ENCODE measurements around the gene TNP2. TPM values are rescaled to one million over a fixed set of nuclear protein-coding genes. Genes with fewer than 3 reads are reported as not detected.

TNP2 gene
- polyA plus RNA-seq, 3 donors = not detected

DNA sequence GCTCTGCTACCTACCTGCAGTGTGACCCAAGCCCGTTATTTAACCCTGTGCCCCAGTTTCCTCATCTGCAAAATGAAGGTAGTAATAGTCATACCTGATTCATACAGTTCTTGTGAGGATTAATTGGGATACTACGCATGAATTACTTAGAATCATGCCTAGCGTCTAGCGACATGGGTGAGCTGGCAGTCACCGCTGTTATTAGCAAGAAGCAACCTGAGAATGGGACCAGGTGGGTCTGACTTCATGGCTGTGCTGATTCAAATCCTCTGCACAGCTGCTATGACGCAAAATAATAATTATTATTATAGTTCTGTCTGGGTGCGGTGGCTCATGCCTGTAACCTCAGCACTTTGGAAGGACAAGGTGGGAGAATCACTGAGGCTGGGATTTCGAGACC lies 21.0 kb downstream of the TNP2 start:
- peaks cover 0 to 4% (median 0%) of the 10 kb centered on the region in 7 donors for H3K9me3 Mint-ChIP-seq
- H3K4me1 Mint-ChIP-seq = peaks cover 6% of the 10 kb centered on the region
- Histone ChIP-seq H3K9me3 (replicated peaks in 1 of 2; ENCODE audit: control insufficient read depth in 1 of 2, insufficient read depth in 1 of 2, low read length in 2 of 2) (no peaks in the 10 kb centered on the region), H3K27me3 (ENCODE audit: control insufficient read depth in 2 of 2, insufficient read depth in 2 of 2, low read length in 2 of 2) (no peaks in the 10 kb centered on the region), H3K9ac (ENCODE audit: insufficient read depth, low read length, poor library complexity, severe bottlenecking) (no peak overlapping the region), H3K4me1 (ENCODE audit: control insufficient read depth in 1 of 2, insufficient read depth in 2 of 2, low read length in 2 of 2) (peaks cover 0 to 5% of the 10 kb centered on the region in 2 donors), H3K36me3 (replicated peaks in 1 of 2; ENCODE audit: control insufficient read depth in 1 of 2, insufficient read depth in 2 of 2, low read length in 2 of 2) (no peaks in the 10 kb centered on the region), H3K79me2 (ENCODE audit: insufficient read depth, low read length) (no peaks in the 10 kb centered on the region), H3K4me2 (replicated peaks; ENCODE audit: extremely low read depth, low read length, poor library complexity, severe bottlenecking) (no peak overlapping the region), H2AFZ (ENCODE audit: insufficient read depth, low read depth, low read length, poor library complexity, severe bottlenecking) (no peak overlapping the region), H4K20me1 (ENCODE audit: insufficient read depth, low read length) (no peaks in the 10 kb centered on the region), H3K4me3 (replicated peaks in 1 of 3; ENCODE audit: low read depth in 2 of 3, low read length in 3 of 3) (no peak overlapping the region), H3K27ac (ENCODE audit: low read depth in 1 of 2, low read length in 2 of 2) (no peak overlapping the region)
- peaks cover 2 to 5% of the 10 kb centered on the region in 2 donors for H3K36me3 Mint-ChIP-seq
- no peak overlapping the region for H3K4me3 Mint-ChIP-seq
- H3K27ac Mint-ChIP-seq = no peak overlapping the region
- DNase-seq = no peak
- intact Hi-C loops (cut with micrococcal nuclease) = no loop called here
- peaks cover 14 to 30% (median 23%) of the 10 kb centered on the region in 3 donors for H3K27me3 Mint-ChIP-seq (ENCODE audit: low read depth in 3 of 3)
- WGBS (ENCODE audit: insufficient coverage) = 94% methylated on average over 7 of the region's 8 CpGs
- TF ChIP-seq, protein P1, sequence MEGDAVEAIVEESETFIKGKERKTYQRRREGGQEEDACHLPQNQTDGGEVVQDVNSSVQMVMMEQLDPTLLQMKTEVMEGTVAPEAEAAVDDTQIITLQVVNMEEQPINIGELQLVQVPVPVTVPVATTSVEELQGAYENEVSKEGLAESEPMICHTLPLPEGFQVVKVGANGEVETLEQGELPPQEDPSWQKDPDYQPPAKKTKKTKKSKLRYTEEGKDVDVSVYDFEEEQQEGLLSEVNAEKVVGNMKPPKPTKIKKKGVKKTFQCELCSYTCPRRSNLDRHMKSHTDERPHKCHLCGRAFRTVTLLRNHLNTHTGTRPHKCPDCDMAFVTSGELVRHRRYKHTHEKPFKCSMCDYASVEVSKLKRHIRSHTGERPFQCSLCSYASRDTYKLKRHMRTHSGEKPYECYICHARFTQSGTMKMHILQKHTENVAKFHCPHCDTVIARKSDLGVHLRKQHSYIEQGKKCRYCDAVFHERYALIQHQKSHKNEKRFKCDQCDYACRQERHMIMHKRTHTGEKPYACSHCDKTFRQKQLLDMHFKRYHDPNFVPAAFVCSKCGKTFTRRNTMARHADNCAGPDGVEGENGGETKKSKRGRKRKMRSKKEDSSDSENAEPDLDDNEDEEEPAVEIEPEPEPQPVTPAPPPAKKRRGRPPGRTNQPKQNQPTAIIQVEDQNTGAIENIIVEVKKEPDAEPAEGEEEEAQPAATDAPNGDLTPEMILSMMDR (IDR thresholded peaks at IDR 0.05) = no peak

DNA sequence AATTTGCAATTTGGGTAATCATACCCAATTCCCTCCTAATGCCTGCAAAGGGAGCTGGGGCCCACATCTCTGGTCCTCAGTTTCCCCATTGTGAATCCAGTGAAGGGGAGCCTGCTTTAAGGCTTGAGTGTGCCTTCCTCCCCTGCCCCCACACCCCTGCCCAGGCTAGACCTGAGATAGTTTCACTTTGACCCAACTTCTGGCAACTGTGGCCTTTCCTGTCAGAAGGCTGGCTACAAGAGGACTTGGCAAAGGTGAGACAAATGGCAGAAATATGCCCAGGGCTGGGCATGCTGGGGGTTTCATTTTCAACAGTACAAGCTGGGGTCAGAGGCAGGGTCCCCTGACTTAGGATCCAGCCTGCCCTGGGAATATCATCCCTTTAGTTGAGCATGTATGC lies 23.1 kb downstream of the TNP2 start:
- Histone ChIP-seq H3K27me3 (ENCODE audit: control insufficient read depth in 2 of 2, insufficient read depth in 2 of 2, low read length in 2 of 2) (no peaks in the 10 kb centered on the region), H3K4me3 (replicated peaks in 1 of 3; ENCODE audit: low read depth in 2 of 3, low read length in 3 of 3) (no peak overlapping the region), H3K36me3 (replicated peaks in 1 of 2; ENCODE audit: control insufficient read depth in 1 of 2, insufficient read depth in 2 of 2, low read length in 2 of 2) (no peaks in the 10 kb centered on the region), H2AFZ (ENCODE audit: insufficient read depth, low read depth, low read length, poor library complexity, severe bottlenecking) (no peak overlapping the region), H3K9ac (ENCODE audit: insufficient read depth, low read length, poor library complexity, severe bottlenecking) (no peak overlapping the region), H3K27ac (ENCODE audit: low read depth in 1 of 2, low read length in 2 of 2) (no peak overlapping the region), H3K79me2 (ENCODE audit: insufficient read depth, low read length) (no peaks in the 10 kb centered on the region), H4K20me1 (ENCODE audit: insufficient read depth, low read length) (no peaks in the 10 kb centered on the region), H3K4me2 (replicated peaks; ENCODE audit: extremely low read depth, low read length, poor library complexity, severe bottlenecking) (no peak overlapping the region), H3K9me3 (replicated peaks in 1 of 2; ENCODE audit: control insufficient read depth in 1 of 2, insufficient read depth in 1 of 2, low read length in 2 of 2) (no peaks in the 10 kb centered on the region), H3K4me1 (ENCODE audit: control insufficient read depth in 1 of 2, insufficient read depth in 2 of 2, low read length in 2 of 2) (no peaks in the 10 kb centered on the region)
- no peaks in the 10 kb centered on the region for H3K4me1 Mint-ChIP-seq
- TF ChIP-seq, protein P1 (IDR thresholded peaks at IDR 0.05) = no peak
- peaks cover 0 to 4% (median 0%) of the 10 kb centered on the region in 7 donors for H3K9me3 Mint-ChIP-seq
- DNase-seq = no peak
- no peak overlapping the region for H3K27ac Mint-ChIP-seq
- peaks cover 7 to 14% (median 10%) of the 10 kb centered on the region in 3 donors for H3K27me3 Mint-ChIP-seq (ENCODE audit: low read depth in 3 of 3)
- H3K4me3 Mint-ChIP-seq = no peak overlapping the region
- H3K36me3 Mint-ChIP-seq = no peaks in the 10 kb centered on the region
- intact Hi-C loops (cut with micrococcal nuclease) = no loop called here

Measured in CD14-positive monocyte (primary cell).